ENCODE results near the gene FAM217A. TPM values are rescaled to one million over a fixed set of nuclear protein-coding genes. Genes with fewer than 3 reads are reported as not detected.
"Not testable (repeated sequence)": the region's sequence is repeated elsewhere in the genome, so short reads cannot be mapped to it uniquely, and the experiment has no call there.

The FAM217A gene
- total and polyA plus RNA-seq, 12 donors: 0.17 TPM; not detected in 11

- Histone ChIP-seq H3K27ac (no peak overlapping the region), H3K9me3 (replicated peaks in 1 of 3) (no peaks in the 10 kb centered on the region), H3K4me3 (no peak overlapping the region), H3K27me3 (no peaks in the 10 kb centered on the region), H3K36me3 (replicated peaks in 1 of 2) (no peaks in the 10 kb centered on the region), H3K4me1 (replicated peaks in 1 of 2) (no peaks in the 10 kb centered on the region)
- intact Hi-C loops (cut with DNase I): no loop called here
- WGBS, 4 donors: 75 to 84% (median 79%) methylated on average over 5 of the region's 5 CpGs
- no peak for DNase-seq
- TF ChIP-seq POLR2A (IDR thresholded peaks at IDR 0.05) (no peak), CTCF (IDR thresholded peaks at IDR 0.05) (no peak)
These were observed 21.7 kb upstream of the FAM217A start for GRCh38 chr6:4100655-4101054.

- DNase-seq: no peak
- 77 to 88% (median 83%) methylated on average over 1 of the region's 1 CpG for WGBS, 4 donors
- no peaks in the 10 kb centered on the region for H3K36me3 ChIP-seq (replicated peaks in 1 of 2)
- no peaks in the 10 kb centered on the region for H3K27me3 ChIP-seq
- H3K4me1 ChIP-seq (replicated peaks in 1 of 2): no peaks in the 10 kb centered on the region
- no peak overlapping the region for H3K27ac ChIP-seq
- intact Hi-C loops (cut with DNase I): no loop called here
- TF ChIP-seq POLR2A (IDR thresholded peaks at IDR 0.05) (no peak), CTCF (IDR thresholded peaks at IDR 0.05) (no peak)
- H3K4me3 ChIP-seq: no peak overlapping the region
- no peaks in the 10 kb centered on the region for H3K9me3 ChIP-seq (replicated peaks in 1 of 3)
These were observed 14.4 kb upstream of the FAM217A start for GRCh38 chr6:4093288-4093687.

GRCh38 chr6:4091941-4092340 lies 13.0 kb upstream of the FAM217A start:
- Histone ChIP-seq H3K27me3 (no peaks in the 10 kb centered on the region), H3K4me3 (no peak overlapping the region), H3K36me3 (replicated peaks in 1 of 2) (no peaks in the 10 kb centered on the region), H3K4me1 (replicated peaks in 1 of 2) (no peaks in the 10 kb centered on the region), H3K27ac (no peak overlapping the region), H3K9me3 (replicated peaks in 1 of 3) (no peaks in the 10 kb centered on the region)
- intact Hi-C loops (cut with DNase I): no loop called here
- TF ChIP-seq POLR2A (IDR thresholded peaks at IDR 0.05): no peak
- no peak for TF ChIP-seq CTCF (IDR thresholded peaks at IDR 0.05)
- no peak for DNase-seq
- 69 to 73% (median 72%) methylated on average over 7 of the region's 7 CpGs for WGBS, 4 donors

- 80 to 97% (median 95%) methylated on average over 1 to 26 of the region's 26 CpGs for WGBS, 4 donors
These were observed 11.1 kb upstream of the FAM217A start for GRCh38 chr6:4090043-4090442.

GRCh38 chr6:4088704-4089103 lies 9.8 kb upstream of the FAM217A start:
- DNase-seq: no peak
- TF ChIP-seq CTCF (IDR thresholded peaks at IDR 0.05) (no peak), POLR2A (IDR thresholded peaks at IDR 0.05) (no peak)
- intact Hi-C loops (cut with DNase I): no loop called here
- no peak overlapping the region for H3K4me3 ChIP-seq
- 84 to 92% (median 89%) methylated on average over 7 of the region's 7 CpGs for WGBS, 4 donors
- H3K36me3 ChIP-seq (replicated peaks in 1 of 2): no peaks in the 10 kb centered on the region
- no peak overlapping the region for H3K27ac ChIP-seq
- H3K27me3 ChIP-seq: no peaks in the 10 kb centered on the region
- H3K9me3 ChIP-seq (replicated peaks in 1 of 3): no peaks in the 10 kb centered on the region
- no peaks in the 10 kb centered on the region for H3K4me1 ChIP-seq (replicated peaks in 1 of 2)

More at GRCh38 chr6:4090043-4090442, 11.1 kb upstream of the FAM217A start:
- DNase-seq; intact Hi-C loops (cut with DNase I); H3K36me3 ChIP-seq (replicated peaks in 1 of 2); H3K4me1 ChIP-seq (replicated peaks in 1 of 2); H3K4me3 ChIP-seq; H3K27me3 ChIP-seq; H3K27ac ChIP-seq; H3K9me3 ChIP-seq (replicated peaks in 1 of 3): not testable (repeated sequence)

All from adrenal gland (tissue), 12 donors.